Erythroblast (primary cell): ENCODE data around the gene FAM135A.

Source experiments
- GATA1 ChIP-seq: IDR thresholded peaks from 2 replicates; pipeline ENCODE4 v1.6.1; 2011; ENCODE audit warnings: low read depth, mild to moderate bottlenecking, control low read depth, low read length, moderate library complexity
- POLR2A ChIP-seq: IDR thresholded peaks from 2 replicates; pipeline ENCODE4 v1.6.1; 2011; ENCODE audit warnings: mild to moderate bottlenecking, low read length

DNA sequence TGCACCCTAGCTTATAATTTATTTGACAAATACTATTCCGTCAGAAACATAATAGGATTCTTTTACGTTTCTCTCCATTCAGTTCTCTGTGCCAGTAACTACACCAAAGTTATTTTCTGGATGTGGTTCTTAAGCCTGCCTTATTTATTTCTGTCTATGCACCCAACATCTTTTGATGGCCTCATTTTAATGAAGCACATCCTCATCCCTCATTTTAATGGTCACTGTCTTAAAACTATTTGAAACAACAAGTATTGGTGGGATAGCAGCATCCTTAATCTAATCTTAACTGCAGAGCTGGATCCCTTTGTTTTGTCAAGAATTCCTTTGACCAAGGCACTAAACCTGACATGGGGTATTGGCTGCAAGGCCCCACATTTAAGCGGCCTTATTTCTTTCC, 11.0 kb downstream of the FAM135A start:
- TF ChIP-seq POLR2A (no peak), GATA1 (no peak)
